Endothelial cell (in vitro differentiated cells): ENCODE measurements around the gene CHD1L. TPM values are rescaled to one million over a fixed set of nuclear protein-coding genes. Genes with fewer than 3 reads are reported as not detected.

Experiments used
- DNase-seq: peaks from one replicate; pipeline ENCODE4 v3.0.0; 2021; ENCODE audit warnings: low spot score
- H3K27ac Mint-ChIP-seq: one replicate; pipeline ENCODE4 v1.8.0; 2021; ENCODE audit warnings: mixed read lengths, inconsistent platforms; ENCODE audit not compliant: unreplicated experiment
- H3K27me3 Mint-ChIP-seq: one replicate; pipeline ENCODE4 v1.8.0; 2021; ENCODE audit warnings: mild to moderate bottlenecking, moderate library complexity, mixed read lengths, inconsistent platforms; ENCODE audit not compliant: unreplicated experiment
- H3K36me3 Mint-ChIP-seq: one replicate; pipeline ENCODE4 v1.8.0; 2021; ENCODE audit warnings: mild to moderate bottlenecking, low read depth, mixed read lengths, inconsistent platforms; ENCODE audit not compliant: unreplicated experiment
- H3K4me1 Mint-ChIP-seq: one replicate; pipeline ENCODE4 v1.8.0; 2021; ENCODE audit warnings: mild to moderate bottlenecking, mixed read lengths, inconsistent platforms; ENCODE audit not compliant: unreplicated experiment
- H3K4me3 Mint-ChIP-seq: one replicate; pipeline ENCODE4 v1.8.0; 2021; ENCODE audit warnings: mild to moderate bottlenecking, mixed read lengths, inconsistent platforms; ENCODE audit not compliant: unreplicated experiment
- H3K9me3 Mint-ChIP-seq: one replicate; pipeline ENCODE4 v1.8.0; 2021; ENCODE audit warnings: mixed read lengths, inconsistent platforms; ENCODE audit not compliant: unreplicated experiment
- CTCF ChIP-seq: fragments of 200-600 bp; sonication (generic); IDR thresholded peaks from one replicate; pipeline ENCODE4 v1.5.0; 2021; ENCODE audit warnings: antibody characterized with exemption; ENCODE audit not compliant: unreplicated experiment
- total RNA-seq: library from RNA; stranded (reverse); fragmentation: NEBNext Ultra II Directional; extraction: Animal tissue kit (Norgen Biotek cat#: 25700); gene quantifications from one replicate; pipeline ENCODE4 v1.2.1, GENCODE V29; 2021; ENCODE audit not compliant: unreplicated experiment

CHD1L gene
- total RNA-seq, 1 donor from 2014 or later = 88.2 TPM

GRCh38 chr1:147211577-147211976 is 30.9 kb upstream of the CHD1L start:
- H3K27me3 Mint-ChIP-seq = no peaks in the 10 kb centered on the region
- H3K4me3 Mint-ChIP-seq = no peak overlapping the region
- H3K4me1 Mint-ChIP-seq = no peaks in the 10 kb centered on the region
- no peak for TF ChIP-seq CTCF
- H3K36me3 Mint-ChIP-seq = no peaks in the 10 kb centered on the region
- no peaks in the 10 kb centered on the region for H3K9me3 Mint-ChIP-seq
- H3K27ac Mint-ChIP-seq = no peak overlapping the region
- no peak for DNase-seq

- Mint-ChIP-seq H3K27ac (no peak overlapping the region), H3K4me3 (no peak overlapping the region)
Measured at GRCh38 chr1:147213271-147213670, 29.2 kb upstream of the CHD1L start.

GRCh38 chr1:147214325-147214724 is 28.2 kb upstream of the CHD1L start:
- Mint-ChIP-seq H3K4me1 (no peaks in the 10 kb centered on the region), H3K27ac (no peak overlapping the region), H3K27me3 (no peaks in the 10 kb centered on the region), H3K36me3 (no peaks in the 10 kb centered on the region), H3K4me3 (no peak overlapping the region), H3K9me3 (no peaks in the 10 kb centered on the region)
- no peak for DNase-seq
- no peak for TF ChIP-seq CTCF

More at GRCh38 chr1:147213271-147213670, 29.2 kb upstream of the CHD1L start:
- no peak for DNase-seq
- H3K9me3 Mint-ChIP-seq = no peaks in the 10 kb centered on the region
- no peaks in the 10 kb centered on the region for H3K4me1 Mint-ChIP-seq
- no peaks in the 10 kb centered on the region for H3K36me3 Mint-ChIP-seq
- no peak for TF ChIP-seq CTCF
- H3K27me3 Mint-ChIP-seq = no peaks in the 10 kb centered on the region

- TF ChIP-seq CTCF = no peak
- Mint-ChIP-seq H3K4me1 (no peaks in the 10 kb centered on the region), H3K27me3 (no peaks in the 10 kb centered on the region), H3K36me3 (no peaks in the 10 kb centered on the region), H3K27ac (no peak overlapping the region), H3K9me3 (no peaks in the 10 kb centered on the region), H3K4me3 (no peak overlapping the region)
- DNase-seq = no peak
Measured at GRCh38 chr1:147214842-147215539, 27.5 kb upstream of the CHD1L start.

DNA sequence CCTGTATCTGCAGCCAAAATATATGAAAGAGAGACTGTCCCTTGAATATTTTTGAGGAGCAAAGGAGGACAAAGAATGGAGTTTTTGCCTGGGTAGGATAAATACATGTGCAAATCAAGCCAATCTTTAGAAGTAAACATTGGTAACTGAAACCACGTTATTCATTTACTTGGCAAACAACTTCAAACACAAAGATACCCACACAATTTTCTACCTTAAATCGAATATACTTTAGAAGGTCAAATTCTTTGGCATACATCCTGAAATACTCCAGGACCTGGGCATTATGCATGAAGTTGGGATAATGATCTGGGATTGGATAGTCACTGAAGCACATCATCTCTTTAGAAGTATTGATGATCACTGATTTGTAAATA is 27.0 kb upstream of the CHD1L start:
- no peaks in the 10 kb centered on the region for H3K9me3 Mint-ChIP-seq
- TF ChIP-seq CTCF = no peak
- no peaks in the 10 kb centered on the region for H3K27me3 Mint-ChIP-seq
- no peaks in the 10 kb centered on the region for H3K4me1 Mint-ChIP-seq
- no peaks in the 10 kb centered on the region for H3K36me3 Mint-ChIP-seq
- H3K27ac Mint-ChIP-seq = no peak overlapping the region
- DNase-seq = no peak
- H3K4me3 Mint-ChIP-seq = no peak overlapping the region
